ENCODE data around the gene LAMA5. TPM values are rescaled to one million over a fixed set of nuclear protein-coding genes. Genes with fewer than 3 reads are reported as not detected.

Gene LAMA5
- total RNA-seq, 2 experiments from 2014 or later, result 0.16 to 0.78 TPM

DNA sequence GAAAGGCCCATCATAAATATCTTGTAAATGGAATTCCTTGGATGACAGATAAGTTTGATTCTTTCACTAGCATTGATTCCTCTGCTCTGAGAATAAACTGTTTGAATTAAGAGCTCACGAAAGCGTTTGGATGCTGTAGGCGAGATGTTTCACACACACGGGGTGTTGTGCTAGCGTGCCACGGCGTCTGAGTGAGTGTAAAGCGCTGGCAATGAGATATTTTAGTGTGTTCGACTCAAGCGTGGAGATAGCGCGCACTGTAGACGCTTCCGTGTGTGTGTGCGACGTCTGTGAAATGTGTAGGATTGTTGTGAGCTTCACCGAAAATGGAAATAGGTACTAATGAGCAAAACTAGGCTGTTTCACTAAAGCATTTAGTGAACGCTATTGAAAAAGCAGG lies 93.7 kb downstream of the LAMA5 start:
- Mint-ChIP-seq H3K4me1 (ENCODE audit: low read depth) (no peaks in the 10 kb centered on the region), H3K9me3 (no peaks in the 10 kb centered on the region), H3K36me3 (ENCODE audit: low read depth) (peaks cover 66% of the 10 kb centered on the region), H3K4me3 (no peak overlapping the region), H3K27me3 (no peaks in the 10 kb centered on the region), H3K27ac (no peak overlapping the region)
- POLR2A ChIA-PET, result no interaction called here
- Histone ChIP-seq H3K36me3 (ENCODE audit: insufficient read depth, low read length) (peaks cover 46% of the 10 kb centered on the region), H3K9me3 (ENCODE audit: control insufficient read depth in 1 of 2, insufficient read depth in 1 of 2, low read length in 2 of 2) (no peaks in the 10 kb centered on the region), H3K27me3 (ENCODE audit: control insufficient read depth in 1 of 2, insufficient read depth in 2 of 2, low read length in 2 of 2) (no peaks in the 10 kb centered on the region), H3K27ac (ENCODE audit: low read depth in 1 of 2, low read length in 2 of 2) (no peak overlapping the region), H3K4me3 (ENCODE audit: low read length) (no peak overlapping the region), H3K4me1 (ENCODE audit: insufficient read depth, low read length) (no peaks in the 10 kb centered on the region)
- CTCF ChIA-PET, result no interaction called here
- DNase-seq (no peak), ATAC-seq (ENCODE audit: poor library complexity) (no peak)
- TF ChIP-seq, protein P1, sequence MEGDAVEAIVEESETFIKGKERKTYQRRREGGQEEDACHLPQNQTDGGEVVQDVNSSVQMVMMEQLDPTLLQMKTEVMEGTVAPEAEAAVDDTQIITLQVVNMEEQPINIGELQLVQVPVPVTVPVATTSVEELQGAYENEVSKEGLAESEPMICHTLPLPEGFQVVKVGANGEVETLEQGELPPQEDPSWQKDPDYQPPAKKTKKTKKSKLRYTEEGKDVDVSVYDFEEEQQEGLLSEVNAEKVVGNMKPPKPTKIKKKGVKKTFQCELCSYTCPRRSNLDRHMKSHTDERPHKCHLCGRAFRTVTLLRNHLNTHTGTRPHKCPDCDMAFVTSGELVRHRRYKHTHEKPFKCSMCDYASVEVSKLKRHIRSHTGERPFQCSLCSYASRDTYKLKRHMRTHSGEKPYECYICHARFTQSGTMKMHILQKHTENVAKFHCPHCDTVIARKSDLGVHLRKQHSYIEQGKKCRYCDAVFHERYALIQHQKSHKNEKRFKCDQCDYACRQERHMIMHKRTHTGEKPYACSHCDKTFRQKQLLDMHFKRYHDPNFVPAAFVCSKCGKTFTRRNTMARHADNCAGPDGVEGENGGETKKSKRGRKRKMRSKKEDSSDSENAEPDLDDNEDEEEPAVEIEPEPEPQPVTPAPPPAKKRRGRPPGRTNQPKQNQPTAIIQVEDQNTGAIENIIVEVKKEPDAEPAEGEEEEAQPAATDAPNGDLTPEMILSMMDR (IDR thresholded peaks at IDR 0.05), result no peak
- intact Hi-C loops (cut with DNase I, micrococcal nuclease), result no loop called here

DNA sequence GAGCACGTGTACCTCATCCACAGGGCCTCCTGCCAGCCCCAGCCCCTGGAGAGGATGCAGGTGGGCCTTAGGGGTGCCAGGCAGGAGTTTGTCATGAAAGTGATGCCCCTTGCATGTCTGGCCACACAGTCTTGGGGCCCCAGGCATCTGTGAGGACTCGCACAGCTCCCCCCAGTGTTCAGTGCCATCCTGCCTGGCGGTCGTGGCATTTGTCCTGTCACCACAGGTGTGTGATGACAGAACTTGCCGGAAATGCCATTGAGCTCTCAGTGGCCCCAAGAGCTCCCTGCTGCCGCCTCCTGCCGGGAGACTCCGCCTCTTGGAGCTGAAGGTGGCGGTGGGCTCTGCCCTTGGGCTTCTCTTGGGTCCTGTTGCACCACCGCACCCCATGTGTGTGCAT lies 94.9 kb downstream of the LAMA5 start:
- CTCF ChIA-PET, result no interaction called here
- TF ChIP-seq, protein P1 (IDR thresholded peaks at IDR 0.05), result no peak

DNA sequence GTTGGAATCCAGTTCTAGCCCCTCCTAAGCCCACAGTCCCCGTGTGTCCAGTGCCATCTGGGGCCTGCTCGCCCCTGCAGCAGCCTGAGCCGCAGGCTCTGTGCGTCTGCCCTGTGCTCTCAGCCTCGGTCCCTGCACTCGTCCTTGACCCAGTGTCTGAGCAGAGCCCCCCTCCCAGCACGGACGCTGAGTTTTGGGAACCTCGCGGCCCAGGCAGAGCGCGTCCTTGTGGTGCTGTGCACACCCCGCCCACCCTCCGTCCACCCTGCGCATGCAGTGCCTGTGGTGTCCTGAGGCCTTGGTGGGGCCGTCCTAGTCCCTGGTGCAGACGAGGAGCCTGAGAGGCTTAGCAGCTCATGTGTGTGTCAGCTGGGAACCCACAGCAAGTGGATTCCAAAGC lies 97.2 kb downstream of the LAMA5 start:
- no peak for DNase-seq
- H3K4me1 ChIP-seq (ENCODE audit: insufficient read depth, low read length), result no peaks in the 10 kb centered on the region
- H3K9me3 ChIP-seq (ENCODE audit: control insufficient read depth in 1 of 2, insufficient read depth in 1 of 2, low read length in 2 of 2), result no peaks in the 10 kb centered on the region
- ATAC-seq (ENCODE audit: poor library complexity), result no peak
- intact Hi-C loops (cut with DNase I, micrococcal nuclease), result no loop called here
- TF ChIP-seq, protein P1 (IDR thresholded peaks at IDR 0.05), result no peak
- Mint-ChIP-seq H3K27ac (no peak overlapping the region), H3K4me3 (no peak overlapping the region), H3K36me3 (ENCODE audit: low read depth) (peaks cover 61% of the 10 kb centered on the region), H3K9me3 (no peaks in the 10 kb centered on the region), H3K4me1 (ENCODE audit: low read depth) (no peaks in the 10 kb centered on the region), H3K27me3 (no peaks in the 10 kb centered on the region)
- no peaks in the 10 kb centered on the region for H3K27me3 ChIP-seq (ENCODE audit: control insufficient read depth in 1 of 2, insufficient read depth in 2 of 2, low read length in 2 of 2)
- peaks cover 63% of the 10 kb centered on the region for H3K36me3 ChIP-seq (ENCODE audit: insufficient read depth, low read length)
- ChIA-PET CTCF (no interaction called here), POLR2A (no interaction called here)
- no peak overlapping the region for H3K27ac ChIP-seq (ENCODE audit: low read depth in 1 of 2, low read length in 2 of 2)
- H3K4me3 ChIP-seq (ENCODE audit: low read length), result no peak overlapping the region

More for the DNA sequence above, 94.9 kb downstream of the LAMA5 start:
- Histone ChIP-seq H3K4me3 (ENCODE audit: low read length) (no peak overlapping the region), H3K36me3 (ENCODE audit: insufficient read depth, low read length) (peaks cover 50% of the 10 kb centered on the region), H3K27ac (ENCODE audit: low read depth in 1 of 2, low read length in 2 of 2) (no peak overlapping the region), H3K27me3 (ENCODE audit: control insufficient read depth in 1 of 2, insufficient read depth in 2 of 2, low read length in 2 of 2) (no peaks in the 10 kb centered on the region), H3K4me1 (ENCODE audit: insufficient read depth, low read length) (no peaks in the 10 kb centered on the region), H3K9me3 (ENCODE audit: control insufficient read depth in 1 of 2, insufficient read depth in 1 of 2, low read length in 2 of 2) (no peaks in the 10 kb centered on the region)
- H3K4me3 Mint-ChIP-seq, result no peak overlapping the region
- peaks cover 60% of the 10 kb centered on the region for H3K36me3 Mint-ChIP-seq (ENCODE audit: low read depth)
- no peaks in the 10 kb centered on the region for H3K4me1 Mint-ChIP-seq (ENCODE audit: low read depth)
- ATAC-seq (ENCODE audit: poor library complexity) (no peak), DNase-seq (no peak)
- H3K27ac Mint-ChIP-seq, result no peak overlapping the region
- POLR2A ChIA-PET, result no interaction called here
- no peaks in the 10 kb centered on the region for H3K27me3 Mint-ChIP-seq
- intact Hi-C loops (cut with DNase I, micrococcal nuclease), result no loop called here
- no peaks in the 10 kb centered on the region for H3K9me3 Mint-ChIP-seq
